ENCODE data around the gene KAZN.
"Not testable (repeated sequence)": the region's sequence is repeated elsewhere in the genome, so short reads cannot be mapped to it uniquely, and the experiment has no call there.

KAZN gene

GRCh38 chr1:15117671-15118325 is 519.3 kb downstream of the KAZN start:
- DNase-seq (ENCODE audit: low spot score), result no peak

DNA sequence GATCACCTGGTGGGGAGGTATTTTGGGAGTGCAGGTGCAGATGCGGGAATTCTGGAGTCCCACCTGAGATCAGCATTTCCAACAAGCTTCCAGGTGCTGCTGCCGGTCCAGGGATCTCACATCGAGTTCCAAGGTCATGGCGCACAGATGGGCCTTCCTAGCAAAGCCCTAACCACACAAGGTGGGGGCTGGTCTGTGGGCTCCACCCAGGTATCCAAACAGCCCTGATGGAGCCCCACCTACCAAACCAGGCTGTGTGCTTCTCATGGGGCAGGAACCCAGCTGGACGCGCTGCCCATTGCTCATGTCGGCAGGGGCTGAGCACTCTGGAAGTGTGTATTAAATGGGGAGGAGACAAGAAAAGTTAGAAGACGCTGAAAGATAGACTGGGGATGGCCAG is 520.1 kb downstream of the KAZN start:
- no peak for DNase-seq (ENCODE audit: low spot score)

- no peak for DNase-seq (ENCODE audit: low spot score)
Measured at GRCh38 chr1:15120251-15120945, 521.9 kb downstream of the KAZN start.

DNA sequence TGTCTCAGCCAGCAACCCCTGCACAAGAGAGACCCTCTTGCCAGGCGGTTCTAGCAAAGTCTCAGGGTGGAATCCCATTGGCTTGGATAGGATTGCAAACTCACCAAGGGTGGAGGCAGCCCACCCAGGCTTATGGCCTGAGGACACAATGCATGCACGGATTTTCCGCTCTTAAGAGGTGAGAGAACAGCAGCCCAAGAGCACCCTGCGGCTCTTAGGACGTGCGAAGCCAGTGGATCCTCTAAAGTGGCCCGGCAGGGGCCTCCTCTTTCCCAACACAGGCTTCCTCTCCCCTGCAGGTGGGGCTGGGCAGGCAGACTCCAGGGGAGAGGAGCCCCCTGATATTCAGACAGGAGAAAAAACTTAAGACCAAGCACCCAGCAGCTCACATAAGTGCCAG is 523.8 kb downstream of the KAZN start:
- DNase-seq (ENCODE audit: low spot score), result no peak

DNA sequence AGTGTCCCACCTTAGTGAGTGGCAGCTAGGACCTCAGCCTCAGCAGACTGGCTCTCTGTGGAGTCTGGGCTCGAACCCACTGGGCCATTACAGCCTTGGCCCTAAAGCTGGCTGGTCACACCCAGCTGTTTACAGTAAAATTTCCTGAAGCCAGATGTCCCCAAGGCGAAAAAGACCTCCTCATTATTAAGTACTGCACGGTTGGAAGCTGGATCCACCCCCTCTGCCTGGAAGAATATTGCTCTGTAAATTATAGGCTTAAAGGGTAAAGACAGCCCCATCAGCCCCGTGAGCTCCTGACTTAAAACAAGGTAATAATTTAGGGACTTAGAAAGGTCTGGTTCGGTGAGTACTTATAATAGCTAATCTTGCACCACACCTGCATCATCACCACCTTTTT is 524.8 kb downstream of the KAZN start:
- DNase-seq (ENCODE audit: low spot score), result no peak

GRCh38 chr1:15123925-15124324 is 525.4 kb downstream of the KAZN start:
- DNase-seq (ENCODE audit: low spot score), result no peak

DNA sequence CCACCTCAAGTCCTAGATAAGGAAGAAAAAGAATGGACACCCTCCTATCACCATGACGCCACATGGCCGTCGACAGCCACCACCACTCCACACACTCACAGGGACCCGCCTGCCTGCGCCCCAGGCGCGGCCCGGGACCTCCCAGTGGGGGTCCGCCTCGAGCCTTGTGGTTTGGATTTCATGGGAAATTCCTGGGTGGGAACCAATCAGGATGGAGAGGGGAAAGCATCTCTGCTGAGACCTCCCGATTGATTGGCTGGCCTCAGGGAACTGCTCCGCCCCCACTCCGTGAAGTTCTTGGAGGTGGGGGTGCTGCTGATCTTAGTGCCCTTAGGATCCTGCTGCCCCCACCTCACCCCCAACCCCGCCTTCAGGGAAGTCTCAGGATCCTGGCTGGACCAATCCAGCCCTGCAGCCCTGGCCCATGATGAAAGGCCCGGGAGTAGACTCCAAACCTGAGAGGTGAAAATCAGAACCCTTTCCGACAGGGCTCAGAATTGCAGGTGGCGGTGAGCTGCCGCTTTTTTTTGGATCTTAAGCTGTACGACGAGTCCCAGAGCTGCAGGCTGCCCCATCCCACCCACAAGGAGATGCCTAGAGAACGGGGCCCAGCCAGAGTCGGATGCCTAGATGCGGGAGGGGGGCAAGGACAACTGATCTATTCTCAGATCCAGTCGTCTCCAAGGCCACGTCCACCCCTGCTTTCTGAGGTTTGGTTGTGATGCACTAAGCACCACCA is 526.0 kb downstream of the KAZN start:
- DNase-seq (ENCODE audit: low spot score), result no peak

DNA sequence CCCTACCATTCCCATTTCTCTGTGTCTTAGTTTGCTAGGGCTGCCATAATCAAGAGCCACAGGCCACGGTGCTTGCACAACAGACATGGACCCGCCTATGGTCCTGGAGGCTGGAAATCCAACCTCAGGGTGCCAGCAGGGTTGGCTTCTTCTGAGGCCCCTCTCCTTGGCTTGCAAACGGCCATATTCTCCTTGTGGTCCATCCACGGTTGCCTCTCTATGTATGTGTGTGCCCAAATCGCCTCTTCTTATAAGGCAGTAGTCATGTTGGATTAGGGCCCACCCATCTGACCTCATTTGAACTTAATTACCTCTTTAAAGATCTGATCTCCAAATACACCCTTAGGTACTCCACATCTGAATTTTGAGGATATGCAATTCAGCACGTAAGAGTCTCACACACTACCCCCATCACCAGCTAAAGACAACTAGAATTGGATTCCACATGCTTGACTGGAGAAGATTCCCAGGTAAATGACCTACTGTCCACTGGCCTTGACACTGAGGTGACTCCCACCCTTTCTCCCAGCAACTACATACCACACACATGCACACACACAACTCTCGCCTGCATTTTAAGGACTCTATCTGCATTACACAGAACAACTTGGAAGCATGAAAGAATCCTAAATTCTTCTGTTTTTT is 526.7 kb downstream of the KAZN start:
- no peak for DNase-seq (ENCODE audit: low spot score)

GRCh38 chr1:15128077-15128476 is 529.6 kb downstream of the KAZN start:
- DNase-seq (ENCODE audit: low spot score), result no peak

DNA sequence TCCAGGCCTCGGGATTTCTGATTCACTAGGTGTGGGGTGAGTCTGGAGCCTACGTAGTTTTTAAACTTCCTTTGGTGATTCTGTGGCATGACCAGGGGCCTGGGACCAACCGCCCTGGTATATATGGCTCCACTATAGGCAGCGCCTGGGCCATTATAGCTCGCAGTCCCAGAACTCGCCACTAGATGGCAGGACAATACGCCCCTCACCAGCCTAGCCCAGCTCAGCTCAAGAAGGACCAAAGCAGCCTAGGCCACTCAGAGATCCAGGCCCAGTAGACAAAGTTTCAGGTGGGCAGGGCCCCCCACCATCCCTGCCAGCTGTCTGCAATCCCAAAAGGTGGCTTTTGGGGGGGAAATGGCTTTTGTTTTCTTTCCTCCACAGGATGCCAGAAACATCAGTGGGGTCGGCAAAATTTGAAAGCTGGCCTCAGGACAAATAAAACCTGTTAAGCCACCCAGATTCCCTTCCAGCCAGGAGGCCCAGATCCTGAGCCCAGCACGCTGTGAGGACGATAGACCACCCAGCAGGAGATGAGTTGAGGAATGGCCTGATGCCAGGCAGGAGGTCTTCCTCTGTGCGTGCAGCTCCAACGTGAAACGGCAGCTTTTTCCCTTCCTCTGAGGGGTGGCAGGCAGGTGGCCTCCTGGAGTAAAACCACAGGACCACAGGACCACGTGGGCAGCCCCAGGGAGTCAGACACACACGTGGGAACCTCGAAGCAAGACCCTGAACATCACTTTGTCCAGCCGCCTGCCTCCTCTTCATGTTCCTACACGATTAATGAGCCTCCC is 530.2 kb downstream of the KAZN start:
- DNase-seq (ENCODE audit: low spot score), result peak; percentile 89

GRCh38 chr1:15129944-15130343 is 531.5 kb downstream of the KAZN start:
- no peak for DNase-seq (ENCODE audit: low spot score)

DNA sequence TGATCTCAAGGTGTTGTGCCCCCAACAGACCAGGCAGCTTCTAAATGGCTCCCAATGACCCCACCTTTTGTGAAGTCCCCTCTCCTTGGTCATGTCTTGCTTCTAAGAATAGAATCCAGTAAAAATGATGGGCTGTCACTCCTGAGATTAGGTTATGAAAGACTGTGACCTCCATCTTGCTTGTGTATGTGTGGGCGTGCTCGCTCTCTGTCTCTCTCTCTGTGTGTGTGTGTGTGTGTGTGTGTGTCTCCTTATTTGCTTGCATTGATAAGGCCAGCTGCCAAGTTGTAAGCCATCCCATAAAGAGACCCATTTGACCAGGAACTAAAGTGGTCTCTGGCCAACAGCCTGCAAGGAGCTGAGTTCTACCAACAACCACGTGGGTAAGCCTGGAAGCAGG is 532.1 kb downstream of the KAZN start:
- no peak for DNase-seq (ENCODE audit: low spot score)

DNA sequence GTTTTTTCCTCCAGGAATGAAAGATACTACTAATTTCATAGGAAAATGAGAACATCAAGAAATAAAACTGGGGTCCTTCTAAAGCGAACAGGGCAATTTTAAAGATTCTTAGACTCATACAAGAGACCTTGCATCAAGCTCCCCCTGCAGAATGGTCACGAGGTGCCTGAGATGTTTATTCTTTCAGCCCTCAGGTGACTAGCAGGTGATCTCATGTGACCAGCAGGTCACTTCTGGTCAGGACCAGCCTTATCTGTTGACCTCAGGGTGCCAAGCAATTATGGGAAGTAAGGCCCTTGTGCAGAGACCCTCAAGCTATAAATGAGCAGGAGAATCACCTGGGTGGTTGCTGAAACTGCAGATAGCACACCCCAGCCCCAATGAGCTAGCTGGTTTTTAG is 534.5 kb downstream of the KAZN start:
- DNase-seq (ENCODE audit: low spot score), result no peak

GRCh38 chr1:15134285-15134684 is 535.8 kb downstream of the KAZN start:
- DNase-seq (ENCODE audit: low spot score), result no peak

DNA sequence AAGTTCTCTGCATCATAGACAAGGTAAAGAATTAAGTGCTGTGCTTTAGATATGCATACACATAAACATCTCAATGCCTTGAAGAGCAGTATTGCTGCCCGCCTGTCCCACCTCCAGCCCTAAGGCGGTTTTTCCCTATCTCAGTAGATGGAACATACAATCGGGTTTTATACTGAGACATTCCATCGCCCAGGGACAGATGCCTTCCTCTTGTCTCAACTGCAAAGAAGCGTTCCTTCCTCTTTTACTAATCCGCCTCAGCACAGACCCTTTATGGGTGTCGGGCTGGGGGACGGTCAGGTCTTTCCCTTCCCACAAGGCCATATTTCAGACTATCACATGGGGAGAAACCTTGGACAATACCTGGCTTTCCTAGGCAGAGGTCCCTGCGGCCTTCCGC is 537.1 kb downstream of the KAZN start:
- DNase-seq (ENCODE audit: low spot score), result not testable (repeated sequence)

DNA sequence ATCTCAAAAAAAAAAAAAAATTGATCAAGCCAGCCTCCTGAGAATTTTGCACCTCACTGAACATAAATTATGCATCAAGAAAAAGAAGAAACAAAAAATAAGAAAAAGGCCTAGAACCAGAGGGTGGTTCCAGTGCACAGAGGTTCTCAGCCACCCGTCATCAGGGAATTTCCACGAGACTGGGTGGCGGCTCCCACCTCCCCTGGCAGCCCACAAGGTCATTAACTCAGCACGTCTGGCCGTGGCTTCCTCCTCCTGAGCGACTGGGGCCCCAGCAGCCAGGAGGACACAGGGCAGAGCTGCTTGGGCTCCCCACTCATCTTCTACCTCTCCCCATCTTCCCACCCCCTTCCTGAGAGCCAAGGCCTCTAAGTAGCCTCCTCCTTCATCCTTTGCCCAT is 539.3 kb downstream of the KAZN start:
- no peak for DNase-seq (ENCODE audit: low spot score)

DNA sequence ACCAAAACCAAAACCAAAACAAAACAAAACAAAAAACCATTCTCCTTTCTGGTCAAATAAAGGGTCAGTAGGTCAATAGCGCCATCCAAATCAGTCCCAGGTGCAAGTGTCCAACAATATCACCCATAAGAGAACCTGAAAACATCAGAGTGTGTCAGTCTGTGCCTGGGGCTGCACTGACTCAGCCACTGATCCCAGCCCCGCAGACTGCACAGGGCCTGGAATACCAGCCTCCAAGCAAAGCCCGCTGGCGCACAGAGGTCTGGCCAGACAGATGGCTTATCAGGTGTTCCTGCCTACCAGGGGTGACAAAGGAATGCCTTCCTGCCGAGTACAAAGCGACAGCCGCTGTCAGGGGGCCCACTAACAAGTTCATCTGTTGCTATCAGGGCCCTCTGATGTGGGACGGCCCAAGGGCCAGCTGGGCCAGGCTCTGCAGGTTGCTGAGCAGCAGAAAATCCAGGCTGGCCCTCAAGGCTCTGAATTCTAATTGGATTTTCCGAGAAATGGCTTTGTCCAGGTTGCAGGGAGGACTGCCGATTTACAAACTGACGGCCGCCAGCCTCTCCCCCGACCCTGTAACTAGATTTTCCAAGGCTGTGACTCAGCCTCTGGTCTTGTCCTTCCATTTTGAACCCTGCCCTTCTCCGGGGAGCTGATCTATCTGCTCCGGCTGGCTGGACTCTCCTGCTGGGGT is 541.3 kb downstream of the KAZN start:
- DNase-seq (ENCODE audit: low spot score), result no peak

DNA sequence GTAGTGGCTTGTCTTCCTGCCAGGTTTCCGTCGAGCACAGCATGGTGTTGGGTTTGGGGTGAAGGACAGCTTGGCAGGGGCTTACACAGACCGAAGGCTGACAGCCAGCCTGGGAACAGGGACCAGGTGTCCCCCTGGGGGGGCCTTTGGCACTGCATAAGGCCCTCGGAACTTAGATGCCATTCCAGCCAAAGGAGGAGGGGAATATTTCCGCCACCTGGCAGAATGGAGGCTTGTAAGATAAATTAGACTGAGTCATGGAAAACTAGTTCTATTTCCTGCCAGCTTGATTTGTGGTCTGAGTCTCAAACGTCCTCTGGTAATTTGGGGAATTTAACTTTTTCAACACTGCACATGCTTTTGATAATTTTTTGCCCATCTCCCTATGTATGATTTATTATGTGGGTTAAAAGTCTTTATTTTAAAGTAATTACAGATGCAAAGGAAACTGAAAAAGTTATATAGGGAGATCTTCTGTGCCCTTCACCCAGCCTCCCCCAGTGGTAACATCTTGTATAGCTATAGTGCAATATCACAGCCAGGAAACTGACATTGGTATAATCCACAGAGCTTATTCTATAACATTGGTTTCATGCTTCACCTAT is 543.6 kb downstream of the KAZN start:
- peak; percentile 45 for DNase-seq (ENCODE audit: low spot score)

GRCh38 chr1:15145327-15145726 is 546.8 kb downstream of the KAZN start:
- DNase-seq (ENCODE audit: low spot score), result no peak

DNA sequence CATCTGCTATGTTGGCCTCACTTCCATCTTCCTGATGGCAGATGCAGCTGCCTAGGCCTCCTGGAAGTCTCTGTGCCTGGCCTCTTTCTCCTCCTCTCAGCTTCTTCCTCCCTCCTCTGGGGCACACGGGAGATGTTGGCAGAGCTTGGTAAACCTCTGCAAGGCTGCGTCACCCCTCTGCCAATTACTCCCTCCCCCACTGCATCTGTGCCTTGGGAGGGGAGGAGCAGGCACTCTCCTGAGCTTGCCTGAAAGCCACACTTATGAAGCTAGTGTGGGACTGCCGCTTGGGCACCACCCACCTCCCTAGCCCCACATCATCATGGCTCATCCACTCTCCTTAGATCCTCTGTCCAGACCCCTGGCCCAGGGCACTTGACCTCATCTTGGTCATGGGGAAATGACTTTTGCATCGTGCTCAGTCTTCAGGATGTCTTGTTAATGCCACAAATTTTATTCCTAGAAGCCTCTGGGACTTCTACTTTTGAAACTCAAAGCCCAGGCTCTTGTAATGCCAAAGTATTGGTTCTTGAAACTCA is 547.7 kb downstream of the KAZN start:
- no peak for DNase-seq (ENCODE audit: low spot score)

- DNase-seq (ENCODE audit: low spot score), result no peak
Measured at GRCh38 chr1:15146971-15147376, 548.5 kb downstream of the KAZN start.

Measured in AG08395 (cell line).